ENCODE measurements around the gene TMEM178B.

TMEM178B gene

GRCh38 chr7:141358386-141358785 is 284.5 kb downstream of the TMEM178B start:
- DNase-seq (ENCODE audit: low spot score in 2 of 2) = no peak
- no peaks in the 10 kb centered on the region for H3K27me3 ChIP-seq (ENCODE audit: low read depth)
- H3K9me3 ChIP-seq = no peaks in the 10 kb centered on the region
- no peaks in the 10 kb centered on the region for H3K4me1 ChIP-seq
- in situ Hi-C loops (cut with MboI; ENCODE audit: low sequenced_read_pairs) = no loop called here
- no peaks in the 10 kb centered on the region for H3K36me3 ChIP-seq (replicated peaks)
- H3K4me3 ChIP-seq = no peak overlapping the region

- H3K36me3 ChIP-seq (replicated peaks) = no peaks in the 10 kb centered on the region
- no peaks in the 10 kb centered on the region for H3K27me3 ChIP-seq (ENCODE audit: low read depth)
- in situ Hi-C loops (cut with MboI; ENCODE audit: low sequenced_read_pairs) = no loop called here
- DNase-seq (ENCODE audit: low spot score in 2 of 2) = no peak
- no peaks in the 10 kb centered on the region for H3K9me3 ChIP-seq
- H3K4me3 ChIP-seq = no peak overlapping the region
- no peaks in the 10 kb centered on the region for H3K4me1 ChIP-seq
These were observed 285.4 kb downstream of the TMEM178B start for GRCh38 chr7:141359262-141359661.

GRCh38 chr7:141359740-141360415 is 286.0 kb downstream of the TMEM178B start:
- no peak for DNase-seq (ENCODE audit: low spot score in 2 of 2)
- H3K36me3 ChIP-seq (replicated peaks) = no peaks in the 10 kb centered on the region
- no peak overlapping the region for H3K4me3 ChIP-seq
- in situ Hi-C loops (cut with MboI; ENCODE audit: low sequenced_read_pairs) = no loop called here
- H3K27me3 ChIP-seq (ENCODE audit: low read depth) = no peaks in the 10 kb centered on the region
- no peaks in the 10 kb centered on the region for H3K9me3 ChIP-seq
- H3K4me1 ChIP-seq = no peaks in the 10 kb centered on the region

- no peak for DNase-seq (ENCODE audit: low spot score in 2 of 2)
- Histone ChIP-seq H3K27me3 (ENCODE audit: low read depth) (no peaks in the 10 kb centered on the region), H3K4me3 (no peak overlapping the region), H3K4me1 (no peaks in the 10 kb centered on the region; the same call in 1 of the 2 replicates), H3K9me3 (no peaks in the 10 kb centered on the region), H3K36me3 (replicated peaks) (no peaks in the 10 kb centered on the region)
- in situ Hi-C loops (cut with MboI; ENCODE audit: low sequenced_read_pairs) = no loop called here
These were observed 286.5 kb downstream of the TMEM178B start for GRCh38 chr7:141360416-141360760.

- no peak for DNase-seq (ENCODE audit: low spot score in 2 of 2)
- H3K4me3 ChIP-seq = no peak overlapping the region
- H3K9me3 ChIP-seq = no peaks in the 10 kb centered on the region
- H3K4me1 ChIP-seq = peaks cover 3% of the 10 kb centered on the region
- no peaks in the 10 kb centered on the region for H3K27me3 ChIP-seq (ENCODE audit: low read depth)
- in situ Hi-C loops (cut with MboI; ENCODE audit: low sequenced_read_pairs) = no loop called here
- H3K36me3 ChIP-seq (replicated peaks) = no peaks in the 10 kb centered on the region
These were observed 286.9 kb downstream of the TMEM178B start for GRCh38 chr7:141360803-141361202.

GRCh38 chr7:141361479-141361878 is 287.6 kb downstream of the TMEM178B start:
- no peaks in the 10 kb centered on the region for H3K27me3 ChIP-seq (ENCODE audit: low read depth)
- in situ Hi-C loops (cut with MboI; ENCODE audit: low sequenced_read_pairs) = no loop called here
- peaks cover 10% of the 10 kb centered on the region for H3K4me1 ChIP-seq
- no peak overlapping the region for H3K4me3 ChIP-seq
- no peak for DNase-seq (ENCODE audit: low spot score in 2 of 2)
- no peaks in the 10 kb centered on the region for H3K36me3 ChIP-seq (replicated peaks)
- no peaks in the 10 kb centered on the region for H3K9me3 ChIP-seq

- DNase-seq (ENCODE audit: low spot score in 2 of 2) = no peak
- in situ Hi-C loops (cut with MboI; ENCODE audit: low sequenced_read_pairs) = no loop called here
- no peak overlapping the region for H3K4me3 ChIP-seq
- no peaks in the 10 kb centered on the region for H3K9me3 ChIP-seq
- H3K27me3 ChIP-seq (ENCODE audit: low read depth) = no peaks in the 10 kb centered on the region
- H3K4me1 ChIP-seq = peaks cover 13% of the 10 kb centered on the region
- H3K36me3 ChIP-seq (replicated peaks) = no peaks in the 10 kb centered on the region
These were observed 288.1 kb downstream of the TMEM178B start for GRCh38 chr7:141361960-141362359.

- in situ Hi-C loops (cut with MboI; ENCODE audit: low sequenced_read_pairs) = no loop called here
- H3K36me3 ChIP-seq (replicated peaks) = no peaks in the 10 kb centered on the region
- no peaks in the 10 kb centered on the region for H3K9me3 ChIP-seq
- peaks cover 18% of the 10 kb centered on the region for H3K4me1 ChIP-seq
- no peak for DNase-seq (ENCODE audit: low spot score in 2 of 2)
- no peaks in the 10 kb centered on the region for H3K27me3 ChIP-seq (ENCODE audit: low read depth)
- no peak overlapping the region for H3K4me3 ChIP-seq
These were observed 288.9 kb downstream of the TMEM178B start for GRCh38 chr7:141362580-141363435.

- in situ Hi-C loops (cut with MboI; ENCODE audit: low sequenced_read_pairs) = no loop called here
- DNase-seq (ENCODE audit: low spot score in 2 of 2) = no peak
- Histone ChIP-seq H3K4me1 (peaks cover 18% of the 10 kb centered on the region), H3K9me3 (no peaks in the 10 kb centered on the region), H3K4me3 (no peak overlapping the region), H3K36me3 (replicated peaks) (no peaks in the 10 kb centered on the region), H3K27me3 (ENCODE audit: low read depth) (no peaks in the 10 kb centered on the region)
These were observed 289.9 kb downstream of the TMEM178B start for GRCh38 chr7:141363748-141364147.

- in situ Hi-C loops (cut with MboI; ENCODE audit: low sequenced_read_pairs) = no loop called here
- Histone ChIP-seq H3K9me3 (no peaks in the 10 kb centered on the region), H3K36me3 (replicated peaks) (no peaks in the 10 kb centered on the region), H3K27me3 (ENCODE audit: low read depth) (no peaks in the 10 kb centered on the region), H3K4me1 (peaks cover 18% of the 10 kb centered on the region), H3K4me3 (peak overlapping the region; percentile 7; the same call in 1 of the 2 replicates)
- peak; percentile 68 to 81 for DNase-seq (ENCODE audit: low spot score in 2 of 2)
These were observed 292.3 kb downstream of the TMEM178B start for GRCh38 chr7:141366091-141366621.

- in situ Hi-C loops (cut with MboI; ENCODE audit: low sequenced_read_pairs) = no loop called here
- Histone ChIP-seq H3K36me3 (replicated peaks) (no peaks in the 10 kb centered on the region), H3K4me1 (peaks cover 18% of the 10 kb centered on the region), H3K4me3 (no peak overlapping the region), H3K27me3 (ENCODE audit: low read depth) (no peaks in the 10 kb centered on the region), H3K9me3 (no peaks in the 10 kb centered on the region)
- DNase-seq (ENCODE audit: low spot score in 2 of 2) = no peak
These were observed 295.6 kb downstream of the TMEM178B start for GRCh38 chr7:141369422-141369821.

- Histone ChIP-seq H3K4me3 (no peak overlapping the region), H3K4me1 (peaks cover 18% of the 10 kb centered on the region), H3K9me3 (no peaks in the 10 kb centered on the region), H3K36me3 (replicated peaks) (no peaks in the 10 kb centered on the region), H3K27me3 (ENCODE audit: low read depth) (no peaks in the 10 kb centered on the region)
- in situ Hi-C loops (cut with MboI; ENCODE audit: low sequenced_read_pairs) = no loop called here
- DNase-seq (ENCODE audit: low spot score in 2 of 2) = no peak
These were observed 296.3 kb downstream of the TMEM178B start for GRCh38 chr7:141370178-141370577.

- no peaks in the 10 kb centered on the region for H3K9me3 ChIP-seq
- H3K4me3 ChIP-seq = no peak overlapping the region
- H3K4me1 ChIP-seq = peaks cover 17% of the 10 kb centered on the region
- H3K27me3 ChIP-seq (ENCODE audit: low read depth) = no peaks in the 10 kb centered on the region
- H3K36me3 ChIP-seq (replicated peaks) = no peaks in the 10 kb centered on the region
- in situ Hi-C loops (cut with MboI; ENCODE audit: low sequenced_read_pairs) = no loop called here
- no peak for DNase-seq (ENCODE audit: low spot score in 2 of 2)
These were observed 296.8 kb downstream of the TMEM178B start for GRCh38 chr7:141370650-141371049.

GRCh38 chr7:141374425-141374824 is 300.6 kb downstream of the TMEM178B start:
- Histone ChIP-seq H3K36me3 (replicated peaks) (no peaks in the 10 kb centered on the region), H3K9me3 (no peaks in the 10 kb centered on the region), H3K27me3 (ENCODE audit: low read depth) (no peaks in the 10 kb centered on the region), H3K4me1 (no peaks in the 10 kb centered on the region), H3K4me3 (no peak overlapping the region)
- in situ Hi-C loops (cut with MboI; ENCODE audit: low sequenced_read_pairs) = no loop called here
- no peak for DNase-seq (ENCODE audit: low spot score in 2 of 2)
